Endodermal cell (in vitro differentiated cells): ENCODE results near the gene CLEC4A. TPM values are rescaled to one million over a fixed set of nuclear protein-coding genes. Genes with fewer than 3 reads are reported as not detected.

Source experiments
- DNase-seq: peaks from one replicate; pipeline ENCODE4 v3.0.0-alpha.2; 2017
- H3K27ac ChIP-seq: 2 replicates; pipeline ENCODE4 v1.5.1; 2013; ENCODE audit warnings: mild to moderate bottlenecking, low read depth, low read length, moderate library complexity
- H3K27me3 ChIP-seq: 2 replicates; pipeline ENCODE4 v1.6.1; 2013; ENCODE audit warnings: mild to moderate bottlenecking, low read length, moderate library complexity; ENCODE audit not compliant: insufficient read depth, control insufficient read depth, poor library complexity, severe bottlenecking
- H3K36me3 ChIP-seq: 2 replicates; pipeline ENCODE4 v1.7.0; 2013; ENCODE audit warnings: mild to moderate bottlenecking, low read length, moderate library complexity; ENCODE audit not compliant: control insufficient read depth, insufficient read depth
- H3K4me1 ChIP-seq: one replicate; pipeline ENCODE4 v1.7.0; 2013; ENCODE audit warnings: low read length; ENCODE audit not compliant: control insufficient read depth, insufficient read depth
- H3K4me3 ChIP-seq: 2 replicates; pipeline ENCODE4 v1.5.1; 2013; ENCODE audit warnings: mild to moderate bottlenecking, low read length, moderate library complexity
- H3K9ac ChIP-seq: 2 replicates; pipeline ENCODE4 v1.6.1; 2013; ENCODE audit warnings: mild to moderate bottlenecking, low read length, moderate library complexity; ENCODE audit not compliant: poor library complexity, severe bottlenecking; ENCODE audit errors: extremely low read depth
- H3K9me3 ChIP-seq: 2 replicates; pipeline ENCODE4 v1.6.1; 2013; ENCODE audit warnings: mild to moderate bottlenecking, low read length, moderate library complexity; ENCODE audit not compliant: control insufficient read depth
- H3K27ac Mint-ChIP-seq: 2 replicates; pipeline ENCODE4 v1.8.0; 2020; ENCODE audit warnings: mixed read lengths
- H3K27me3 Mint-ChIP-seq: 2 replicates; pipeline ENCODE4 v1.8.0; 2021; ENCODE audit warnings: mild to moderate bottlenecking, mixed read lengths; ENCODE audit not compliant: insufficient read depth
- H3K36me3 Mint-ChIP-seq: 2 replicates; pipeline ENCODE4 v1.8.0; 2020; ENCODE audit warnings: low read depth, mixed read lengths
- H3K4me1 Mint-ChIP-seq: 2 replicates; pipeline ENCODE4 v1.8.0; 2020; ENCODE audit warnings: mixed read lengths
- H3K4me3 Mint-ChIP-seq: 2 replicates; pipeline ENCODE4 v1.8.0; 2020; ENCODE audit warnings: mild to moderate bottlenecking, moderate library complexity, mixed read lengths
- H3K9me3 Mint-ChIP-seq: 2 replicates; pipeline ENCODE4 v1.8.0; 2020; ENCODE audit warnings: mild to moderate bottlenecking, mixed read lengths
- WGBS, 2 experiments: methylation state at CpG; one replicate each; pipeline versions ENCODE4 v1.1.5 to v1.1.7; 2013; ENCODE audit warnings: missing lambda C conversion rate in 2 of 2, mixed read lengths in 1 of 2; ENCODE audit not compliant: insufficient coverage in 1 of 2, insufficient read length in 1 of 2; 5-methylcytosine and 5-hydroxymethylcytosine counted together
- total RNA-seq, 2 donors: library from RNA; stranded (reverse); fragmentation: NEBNext Ultra II Directional in 1 of 2; extraction: Animal tissue kit (Norgen Biotek cat#: 25700) in 1 of 2; gene quantifications; 2 replicates in 1 of 2; 3 replicates in 1 of 2; pipeline ENCODE4 v1.2.1, GENCODE V29; 2021
- TF ChIP-seq, protein P1 (sequence below): fragments of 200-600 bp; sonication (generic); conservative IDR thresholded peaks from 2 replicates; pipeline ENCODE4 v1.5.0; 2021; ENCODE audit warnings: antibody characterized with exemption, mild to moderate bottlenecking

Gene CLEC4A
- total RNA-seq, 2 donors from 2014 or later: 0.53 TPM; not detected in 1

DNA sequence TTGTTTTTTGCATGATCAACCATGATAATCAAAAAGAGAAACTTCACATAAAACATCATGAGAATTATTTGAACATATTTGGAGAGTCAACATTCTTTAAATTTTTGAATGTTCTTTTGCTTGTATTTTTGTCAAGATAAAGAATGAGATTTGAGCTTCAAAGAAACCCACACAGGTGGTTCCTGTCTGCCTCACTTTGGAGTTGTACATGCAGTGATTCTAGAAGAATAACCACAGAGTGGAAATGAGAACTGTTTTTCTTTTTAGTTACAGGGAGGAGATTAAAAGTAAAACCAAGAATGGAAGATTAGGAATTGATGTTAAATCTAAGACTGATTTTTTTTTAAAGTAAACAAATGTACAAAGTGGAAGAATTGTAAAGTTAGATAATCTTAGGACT is 31.1 kb downstream of the CLEC4A start:
- Histone ChIP-seq H3K4me1 (no peaks in the 10 kb centered on the region), H3K27ac (no peak overlapping the region), H3K9ac (no peak overlapping the region), H3K9me3 (no peaks in the 10 kb centered on the region), H3K27me3 (no peaks in the 10 kb centered on the region), H3K4me3 (no peak overlapping the region), H3K36me3 (no peaks in the 10 kb centered on the region)
- H3K27ac Mint-ChIP-seq: no peak overlapping the region
- H3K4me3 Mint-ChIP-seq: no peak overlapping the region
- no peaks in the 10 kb centered on the region for H3K4me1 Mint-ChIP-seq
- no peak for DNase-seq
- TF ChIP-seq, protein P1, sequence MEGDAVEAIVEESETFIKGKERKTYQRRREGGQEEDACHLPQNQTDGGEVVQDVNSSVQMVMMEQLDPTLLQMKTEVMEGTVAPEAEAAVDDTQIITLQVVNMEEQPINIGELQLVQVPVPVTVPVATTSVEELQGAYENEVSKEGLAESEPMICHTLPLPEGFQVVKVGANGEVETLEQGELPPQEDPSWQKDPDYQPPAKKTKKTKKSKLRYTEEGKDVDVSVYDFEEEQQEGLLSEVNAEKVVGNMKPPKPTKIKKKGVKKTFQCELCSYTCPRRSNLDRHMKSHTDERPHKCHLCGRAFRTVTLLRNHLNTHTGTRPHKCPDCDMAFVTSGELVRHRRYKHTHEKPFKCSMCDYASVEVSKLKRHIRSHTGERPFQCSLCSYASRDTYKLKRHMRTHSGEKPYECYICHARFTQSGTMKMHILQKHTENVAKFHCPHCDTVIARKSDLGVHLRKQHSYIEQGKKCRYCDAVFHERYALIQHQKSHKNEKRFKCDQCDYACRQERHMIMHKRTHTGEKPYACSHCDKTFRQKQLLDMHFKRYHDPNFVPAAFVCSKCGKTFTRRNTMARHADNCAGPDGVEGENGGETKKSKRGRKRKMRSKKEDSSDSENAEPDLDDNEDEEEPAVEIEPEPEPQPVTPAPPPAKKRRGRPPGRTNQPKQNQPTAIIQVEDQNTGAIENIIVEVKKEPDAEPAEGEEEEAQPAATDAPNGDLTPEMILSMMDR: no peak
- peaks cover 3% of the 10 kb centered on the region for H3K9me3 Mint-ChIP-seq
- no peaks in the 10 kb centered on the region for H3K36me3 Mint-ChIP-seq
- peaks cover 13% of the 10 kb centered on the region for H3K27me3 Mint-ChIP-seq

GRCh38 chr12:8156416-8156815 is 33.0 kb downstream of the CLEC4A start:
- Mint-ChIP-seq H3K4me3 (no peak overlapping the region), H3K27me3 (peaks cover 10% of the 10 kb centered on the region), H3K27ac (no peak overlapping the region), H3K36me3 (no peaks in the 10 kb centered on the region), H3K9me3 (no peaks in the 10 kb centered on the region), H3K4me1 (no peaks in the 10 kb centered on the region)
- H3K4me1 ChIP-seq: no peaks in the 10 kb centered on the region
- H3K4me3 ChIP-seq: no peak overlapping the region
- DNase-seq: no peak
- TF ChIP-seq, protein P1: no peak
- H3K27ac ChIP-seq: no peak overlapping the region
- 92% methylated on average over 2 of the region's 2 CpGs; no CpG with 5 or more reads in 1 of the 2 experiments for WGBS, 2 experiments
- H3K9ac ChIP-seq: no peak overlapping the region
- no peaks in the 10 kb centered on the region for H3K27me3 ChIP-seq
- H3K36me3 ChIP-seq: no peaks in the 10 kb centered on the region
- no peaks in the 10 kb centered on the region for H3K9me3 ChIP-seq

GRCh38 chr12:8156845-8157244 is 33.4 kb downstream of the CLEC4A start, which contains the start of gene ZNF705A:
ZNF705A (plus strand) TSS chr12:8157015; CDS start chr12:8172626, 15,611 bp downstream.
- Histone ChIP-seq H3K9me3 (no peaks in the 10 kb centered on the region), H3K36me3 (no peaks in the 10 kb centered on the region), H3K9ac (no peak within 1 kb of the TSS), H3K27me3 (no peaks in the 10 kb centered on the region), H3K27ac (no peak within 1 kb of the TSS), H3K4me3 (no peak within 1 kb of the TSS), H3K4me1 (no peaks in the 10 kb centered on the region)
- Mint-ChIP-seq H3K27ac (no peak within 1 kb of the TSS), H3K36me3 (no peaks in the 10 kb centered on the region), H3K27me3 (peaks cover 8% of the 10 kb centered on the region), H3K4me3 (no peak within 1 kb of the TSS), H3K9me3 (no peaks in the 10 kb centered on the region), H3K4me1 (no peaks in the 10 kb centered on the region)
- WGBS, 2 experiments: 73 to 79% methylated on average over 3 of the region's 3 CpGs
- TF ChIP-seq, protein P1: no peak
- no peak for DNase-seq
